Activated T-helper 2 cell treated with anti-CD3 and anti-CD28 coated beads, Interferon-gamma antibody, Interleukin-2, Interleukin-4, amounts not matched to agents 10 μg/mL and 5 μg/mL and 100 μg/mL, durations not matched to agents 14 hours and 24 hours and 36 hours (primary cell): ENCODE results near the gene AQP9. TPM values are rescaled to one million over a fixed set of nuclear protein-coding genes. Genes with fewer than 3 reads are reported as not detected.

Source experiments
- DNase-seq: peaks from one replicate; pipeline ENCODE4 v3.0.0; 2021; ENCODE audit warnings: low spot score
- H3K27ac Mint-ChIP-seq: one replicate; pipeline ENCODE4 v1.8.0; 2021; ENCODE audit warnings: mixed read lengths
- H3K27me3 Mint-ChIP-seq: one replicate; pipeline ENCODE4 v1.8.0; 2021; ENCODE audit warnings: low read depth, mixed read lengths
- H3K36me3 Mint-ChIP-seq: one replicate; pipeline ENCODE4 v1.8.0; 2021; ENCODE audit warnings: low read depth, mixed read lengths
- H3K4me1 Mint-ChIP-seq: one replicate; pipeline ENCODE4 v1.8.0; 2021; ENCODE audit warnings: low read depth, mixed read lengths
- H3K4me3 Mint-ChIP-seq: one replicate; pipeline ENCODE4 v1.8.0; 2021; ENCODE audit warnings: low read depth, mild to moderate bottlenecking, moderate library complexity, mixed read lengths
- H3K9me3 Mint-ChIP-seq: one replicate; pipeline ENCODE4 v1.8.0; 2021; ENCODE audit warnings: mixed read lengths
- intact Hi-C: fragments of 100-400 bp; cut with micrococcal nuclease; formaldehyde crosslinking; loops from one replicate; pipeline ENCODE4 v1.15.1; 2023
- total RNA-seq: library from RNA; stranded (reverse); gene quantifications from 2 replicates; pipeline ENCODE4 v1.2.3, GENCODE V29; 2022

AQP9 gene
- total RNA-seq, 1 donor from 2014 or later = 0.89 TPM

GRCh38 chr15:58146211-58146610 is 8.0 kb downstream of the AQP9 start:
- DNase-seq = no peak
- H3K27me3 Mint-ChIP-seq = peaks cover 9% of the 10 kb centered on the region
- no peaks in the 10 kb centered on the region for H3K36me3 Mint-ChIP-seq
- H3K4me1 Mint-ChIP-seq = peaks cover 11% of the 10 kb centered on the region
- no peaks in the 10 kb centered on the region for H3K9me3 Mint-ChIP-seq
- H3K4me3 Mint-ChIP-seq = no peak overlapping the region
- intact Hi-C loops = no loop called here
- H3K27ac Mint-ChIP-seq = no peak overlapping the region

GRCh38 chr15:58146749-58147148 is 8.6 kb downstream of the AQP9 start:
- no peaks in the 10 kb centered on the region for H3K9me3 Mint-ChIP-seq
- H3K27ac Mint-ChIP-seq = no peak overlapping the region
- intact Hi-C loops = no loop called here
- no peaks in the 10 kb centered on the region for H3K36me3 Mint-ChIP-seq
- DNase-seq = no peak
- peaks cover 11% of the 10 kb centered on the region for H3K4me1 Mint-ChIP-seq
- H3K27me3 Mint-ChIP-seq = peaks cover 9% of the 10 kb centered on the region
- no peak overlapping the region for H3K4me3 Mint-ChIP-seq

- intact Hi-C loops = no loop called here
- DNase-seq = no peak
- Mint-ChIP-seq H3K9me3 (no peaks in the 10 kb centered on the region), H3K27me3 (peaks cover 9% of the 10 kb centered on the region), H3K4me1 (peaks cover 9% of the 10 kb centered on the region), H3K27ac (no peak overlapping the region), H3K36me3 (no peaks in the 10 kb centered on the region), H3K4me3 (no peak overlapping the region)
Observed at GRCh38 chr15:58147171-58147611, 9.0 kb downstream of the AQP9 start.

GRCh38 chr15:58148120-58148519 is 9.9 kb downstream of the AQP9 start:
- H3K36me3 Mint-ChIP-seq = no peaks in the 10 kb centered on the region
- H3K9me3 Mint-ChIP-seq = no peaks in the 10 kb centered on the region
- peaks cover 9% of the 10 kb centered on the region for H3K27me3 Mint-ChIP-seq
- no peak for DNase-seq
- no peak overlapping the region for H3K27ac Mint-ChIP-seq
- intact Hi-C loops = no loop called here
- H3K4me3 Mint-ChIP-seq = no peak overlapping the region
- H3K4me1 Mint-ChIP-seq = peaks cover 7% of the 10 kb centered on the region

GRCh38 chr15:58148633-58149445 is 10.7 kb downstream of the AQP9 start:
- Mint-ChIP-seq H3K4me3 (no peak overlapping the region), H3K9me3 (no peaks in the 10 kb centered on the region), H3K27me3 (peaks cover 9% of the 10 kb centered on the region), H3K27ac (no peak overlapping the region), H3K36me3 (no peaks in the 10 kb centered on the region), H3K4me1 (peaks cover 2% of the 10 kb centered on the region)
- intact Hi-C loops = no loop called here
- no peak for DNase-seq

- no peaks in the 10 kb centered on the region for H3K36me3 Mint-ChIP-seq
- no peak overlapping the region for H3K4me3 Mint-ChIP-seq
- H3K27ac Mint-ChIP-seq = no peak overlapping the region
- H3K27me3 Mint-ChIP-seq = peaks cover 10% of the 10 kb centered on the region
- intact Hi-C loops = no loop called here
- no peaks in the 10 kb centered on the region for H3K4me1 Mint-ChIP-seq
- DNase-seq = no peak
- H3K9me3 Mint-ChIP-seq = no peaks in the 10 kb centered on the region
Observed at GRCh38 chr15:58154769-58155168, 16.6 kb downstream of the AQP9 start.

GRCh38 chr15:58159827-58160386 is 21.7 kb downstream of the AQP9 start:
- Mint-ChIP-seq H3K4me3 (no peak overlapping the region), H3K27ac (no peak overlapping the region), H3K27me3 (peaks cover 30% of the 10 kb centered on the region), H3K4me1 (no peaks in the 10 kb centered on the region), H3K9me3 (no peaks in the 10 kb centered on the region), H3K36me3 (no peaks in the 10 kb centered on the region)
- no peak for DNase-seq
- intact Hi-C loops = no loop called here

GRCh38 chr15:58161436-58161930 is 23.3 kb downstream of the AQP9 start:
- Mint-ChIP-seq H3K27me3 (peaks cover 38% of the 10 kb centered on the region), H3K27ac (no peak overlapping the region), H3K36me3 (no peaks in the 10 kb centered on the region), H3K4me1 (no peaks in the 10 kb centered on the region), H3K4me3 (no peak overlapping the region), H3K9me3 (no peaks in the 10 kb centered on the region)
- no peak for DNase-seq
- intact Hi-C loops = no loop called here

GRCh38 chr15:58163985-58164384 is 25.8 kb downstream of the AQP9 start:
- Mint-ChIP-seq H3K27ac (no peak overlapping the region), H3K4me1 (no peaks in the 10 kb centered on the region), H3K4me3 (no peak overlapping the region), H3K27me3 (peaks cover 34% of the 10 kb centered on the region), H3K9me3 (no peaks in the 10 kb centered on the region), H3K36me3 (no peaks in the 10 kb centered on the region)
- no peak for DNase-seq
- intact Hi-C loops = no loop called here

GRCh38 chr15:58164926-58165325 is 26.7 kb downstream of the AQP9 start:
- Mint-ChIP-seq H3K9me3 (no peaks in the 10 kb centered on the region), H3K27ac (no peak overlapping the region), H3K36me3 (no peaks in the 10 kb centered on the region), H3K27me3 (peaks cover 28% of the 10 kb centered on the region), H3K4me3 (no peak overlapping the region), H3K4me1 (no peaks in the 10 kb centered on the region)
- intact Hi-C loops = no loop called here
- no peak for DNase-seq

- intact Hi-C loops = no loop called here
- DNase-seq = no peak
- Mint-ChIP-seq H3K36me3 (no peaks in the 10 kb centered on the region), H3K4me1 (no peaks in the 10 kb centered on the region), H3K27ac (no peak overlapping the region), H3K27me3 (peaks cover 25% of the 10 kb centered on the region), H3K9me3 (no peaks in the 10 kb centered on the region), H3K4me3 (no peak overlapping the region)
Observed at GRCh38 chr15:58165661-58166060, 27.5 kb downstream of the AQP9 start.

- H3K4me3 Mint-ChIP-seq = no peak overlapping the region
- no peak overlapping the region for H3K27ac Mint-ChIP-seq
- peaks cover 22% of the 10 kb centered on the region for H3K27me3 Mint-ChIP-seq
- no peak for DNase-seq
- intact Hi-C loops = no loop called here
- no peaks in the 10 kb centered on the region for H3K36me3 Mint-ChIP-seq
- H3K4me1 Mint-ChIP-seq = no peaks in the 10 kb centered on the region
- H3K9me3 Mint-ChIP-seq = no peaks in the 10 kb centered on the region
Observed at GRCh38 chr15:58167095-58167691, 29.0 kb downstream of the AQP9 start.

- Mint-ChIP-seq H3K27ac (no peak overlapping the region), H3K27me3 (peaks cover 17% of the 10 kb centered on the region), H3K9me3 (no peaks in the 10 kb centered on the region), H3K4me3 (no peak overlapping the region), H3K4me1 (no peaks in the 10 kb centered on the region), H3K36me3 (no peaks in the 10 kb centered on the region)
- DNase-seq = no peak
- intact Hi-C loops = no loop called here
Observed at GRCh38 chr15:58169934-58170333, 31.8 kb downstream of the AQP9 start.
